CD4-positive, alpha-beta T cell treated with Interleukin-21 for 1 hour (primary cell): ENCODE data around the gene PEX7.
"Not testable (repeated sequence)": the region's sequence is repeated elsewhere in the genome, so short reads cannot be mapped to it uniquely, and the experiment has no call there.

Experiments used
- DNase-seq: peaks from one replicate; pipeline ENCODE4 v3.0.0-alpha.2; 2020

Gene PEX7

DNA sequence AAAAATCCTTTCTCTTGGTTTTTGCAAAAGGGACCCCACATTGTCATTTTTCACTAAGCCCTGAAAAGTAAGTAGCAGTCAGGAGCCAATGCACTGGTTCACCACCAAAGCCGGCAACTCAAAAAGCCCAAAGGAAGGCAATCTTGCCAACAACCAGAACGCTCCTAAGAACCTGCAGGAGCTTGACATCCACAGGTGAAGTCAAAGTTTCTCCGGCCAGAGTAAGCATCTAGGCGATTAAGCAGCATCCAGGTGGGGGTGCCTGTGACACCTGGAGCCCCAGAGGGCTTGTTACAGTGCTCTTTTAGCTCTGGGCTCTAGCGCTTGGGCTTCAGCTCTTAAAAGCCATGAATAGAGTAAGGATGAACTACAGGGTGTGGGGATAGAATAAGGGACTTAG lies 135.8 kb downstream of the PEX7 start:
- DNase-seq: no peak

DNA sequence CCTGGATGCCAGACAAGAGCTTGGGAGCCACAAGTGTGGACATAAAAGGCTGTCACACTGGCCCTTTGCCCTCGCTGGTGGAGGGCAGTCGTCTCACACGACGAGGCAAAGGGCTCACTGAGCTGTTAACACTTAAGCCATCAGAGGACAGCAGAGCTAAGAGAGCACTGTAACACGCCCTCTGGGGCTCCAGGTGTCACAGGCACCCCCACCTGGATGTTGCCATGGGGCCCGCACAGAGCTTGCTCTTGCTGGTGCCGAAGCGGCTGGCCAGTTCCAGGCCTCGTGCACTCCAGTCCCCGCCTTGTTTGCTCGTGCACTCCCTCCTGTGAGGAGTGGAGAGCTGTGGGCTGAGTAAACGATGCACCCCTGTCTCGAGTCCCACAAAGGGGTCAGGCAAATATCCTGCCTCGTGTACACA lies 137.1 kb downstream of the PEX7 start:
- no peak for DNase-seq

DNA sequence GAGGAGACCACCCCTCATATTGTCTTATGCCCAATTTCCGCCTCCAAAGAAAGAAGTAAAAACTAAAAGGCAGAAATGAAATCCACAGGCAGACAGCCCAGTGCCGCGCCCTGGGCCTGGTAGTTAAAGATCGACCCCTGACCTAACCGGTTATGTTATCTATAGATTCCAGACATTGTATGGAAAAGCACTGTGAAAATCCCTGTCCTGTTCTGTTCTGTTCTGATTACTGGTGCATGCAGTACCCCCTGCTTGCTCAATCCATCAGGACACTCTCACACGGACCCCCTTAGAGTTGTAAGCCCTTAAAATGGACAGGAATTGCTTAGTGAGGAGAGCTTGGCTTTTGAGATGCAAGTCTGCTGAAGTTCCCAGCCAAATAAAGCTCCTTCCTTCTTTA lies 137.5 kb downstream of the PEX7 start:
- DNase-seq: not testable (repeated sequence)

DNA sequence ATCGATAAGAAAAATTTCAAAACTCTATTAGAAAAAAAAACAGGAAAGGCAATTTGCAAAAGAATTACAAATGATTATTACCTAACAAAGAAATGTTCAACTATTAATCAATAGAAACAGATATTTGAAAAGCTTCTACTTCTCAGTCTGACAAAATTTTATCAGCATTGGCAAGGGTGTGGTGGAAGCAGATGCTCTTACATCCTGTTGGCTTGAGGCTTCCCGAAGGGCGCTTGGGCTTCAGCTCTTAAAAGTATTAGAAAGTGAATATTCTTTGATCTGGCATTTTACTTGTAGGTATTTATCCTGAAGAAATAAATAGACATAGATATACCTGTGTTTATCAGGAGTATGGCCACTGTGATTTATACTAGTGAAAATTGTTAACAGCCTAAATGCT lies 138.4 kb downstream of the PEX7 start:
- DNase-seq: no peak

DNA sequence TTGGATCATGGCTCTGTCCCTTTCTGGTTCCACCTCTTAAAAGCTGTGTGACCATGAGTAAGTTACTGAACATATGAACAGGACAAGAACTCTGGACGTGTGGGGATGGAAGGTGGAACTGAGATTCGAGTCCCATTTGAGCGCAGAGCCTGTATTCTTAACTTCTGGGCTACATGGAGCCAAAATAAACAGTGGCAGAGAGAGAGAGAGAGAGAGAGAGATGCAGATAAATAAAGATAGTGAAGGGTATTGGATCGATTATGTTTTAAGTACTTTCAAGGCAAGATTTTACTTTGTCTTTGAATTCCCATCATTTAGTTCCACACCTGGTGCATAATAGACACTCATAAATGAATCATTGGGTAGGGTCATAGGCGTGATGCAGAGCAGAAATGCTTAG lies 139.5 kb downstream of the PEX7 start:
- no peak for DNase-seq

DNA sequence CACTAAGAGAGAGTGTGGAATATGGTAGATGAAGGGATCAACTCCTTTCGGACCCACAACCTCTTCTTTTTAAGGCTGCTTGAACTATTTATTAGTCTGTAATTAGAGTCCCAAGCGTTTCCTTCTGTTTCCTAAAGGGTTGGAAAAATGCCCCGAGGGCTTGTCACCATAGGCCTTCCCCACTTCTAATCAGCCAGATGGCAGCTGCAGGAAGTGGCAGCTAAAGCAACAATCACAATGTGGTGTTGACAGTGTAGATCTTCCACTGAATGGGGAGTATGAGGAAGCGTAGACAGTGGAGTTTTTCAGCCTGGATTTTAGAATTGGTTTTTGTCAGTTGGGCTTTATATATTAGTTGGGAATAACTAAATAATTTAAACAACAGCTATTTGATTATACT lies 140.3 kb downstream of the PEX7 start:
- no peak for DNase-seq

DNA sequence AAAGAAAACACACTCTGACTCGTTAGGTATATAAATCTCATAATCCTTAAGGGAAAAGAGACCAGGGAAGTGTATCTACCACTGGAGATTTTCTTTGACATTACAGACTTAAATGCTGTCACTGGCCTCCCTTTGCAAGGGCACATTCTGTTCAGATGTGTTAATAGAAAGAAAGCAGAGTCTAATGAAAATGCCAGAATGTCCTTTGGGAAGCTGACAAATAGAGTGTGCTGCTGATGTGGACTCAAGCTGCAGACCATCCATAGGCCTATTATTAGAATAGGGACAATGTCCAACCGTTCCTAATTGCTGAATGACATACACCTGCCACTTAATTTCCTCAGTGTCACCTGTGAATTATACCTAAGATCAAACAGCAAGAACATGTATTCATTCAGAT lies 140.9 kb downstream of the PEX7 start:
- no peak for DNase-seq
